OCI-LY7 (cell line): ENCODE data around the gene OR8B2.

Experiments
- EZH2phosphoT487 ChIP-seq: fragments of 200-600 bp; sonication (generic); IDR thresholded peaks from 2 replicates; pipeline ENCODE4 v1.6.1; 2018; ENCODE audit warnings: low read depth, borderline replicate concordance, mild to moderate bottlenecking, mixed run types, antibody characterized with exemption, low read length, moderate library complexity, mixed read lengths
- TF ChIP-seq, protein P1 (sequence below): fragments of 200-600 bp; sonication (generic); conservative IDR thresholded peaks from 2 replicates; pipeline ENCODE4 v1.5.1; 2014; ENCODE audit warnings: mild to moderate bottlenecking, antibody characterized with exemption, low read length, moderate library complexity, mixed read lengths

DNA sequence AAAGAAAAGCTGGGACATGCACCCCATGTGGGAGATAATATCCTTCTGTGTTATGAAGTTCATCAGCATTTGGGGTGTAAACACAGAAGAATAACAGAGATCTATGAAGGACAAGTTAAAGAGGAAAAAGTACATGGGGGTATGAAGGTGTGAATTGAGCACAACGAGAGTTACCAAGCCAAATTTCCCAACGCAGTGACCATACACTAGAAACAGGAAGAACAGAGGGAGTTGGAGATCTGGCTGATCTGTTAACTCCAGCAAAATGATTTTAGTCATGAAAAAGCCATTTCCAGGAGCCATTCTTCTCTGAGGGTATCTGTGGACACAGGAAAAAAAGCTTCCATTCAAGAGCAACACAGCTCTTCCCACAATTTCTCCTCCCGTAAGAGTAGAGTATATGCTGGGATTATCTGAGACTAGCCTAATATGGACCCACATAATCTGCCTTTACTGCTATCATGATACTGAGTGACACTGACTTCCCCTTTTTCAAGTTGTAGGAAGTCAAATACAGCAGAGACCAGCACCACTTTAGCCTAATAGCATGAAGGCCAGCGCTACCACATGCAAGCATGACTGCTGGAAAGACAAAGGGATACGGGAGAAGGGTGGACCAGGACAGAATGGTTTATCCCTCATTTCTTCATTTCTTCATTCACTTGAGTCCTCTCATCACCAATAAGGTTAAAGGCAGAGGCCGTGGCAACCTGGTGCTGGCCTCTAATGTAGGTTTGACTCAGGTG is 44.7 kb downstream of the OR8B2 start:
- TF ChIP-seq, protein P1, sequence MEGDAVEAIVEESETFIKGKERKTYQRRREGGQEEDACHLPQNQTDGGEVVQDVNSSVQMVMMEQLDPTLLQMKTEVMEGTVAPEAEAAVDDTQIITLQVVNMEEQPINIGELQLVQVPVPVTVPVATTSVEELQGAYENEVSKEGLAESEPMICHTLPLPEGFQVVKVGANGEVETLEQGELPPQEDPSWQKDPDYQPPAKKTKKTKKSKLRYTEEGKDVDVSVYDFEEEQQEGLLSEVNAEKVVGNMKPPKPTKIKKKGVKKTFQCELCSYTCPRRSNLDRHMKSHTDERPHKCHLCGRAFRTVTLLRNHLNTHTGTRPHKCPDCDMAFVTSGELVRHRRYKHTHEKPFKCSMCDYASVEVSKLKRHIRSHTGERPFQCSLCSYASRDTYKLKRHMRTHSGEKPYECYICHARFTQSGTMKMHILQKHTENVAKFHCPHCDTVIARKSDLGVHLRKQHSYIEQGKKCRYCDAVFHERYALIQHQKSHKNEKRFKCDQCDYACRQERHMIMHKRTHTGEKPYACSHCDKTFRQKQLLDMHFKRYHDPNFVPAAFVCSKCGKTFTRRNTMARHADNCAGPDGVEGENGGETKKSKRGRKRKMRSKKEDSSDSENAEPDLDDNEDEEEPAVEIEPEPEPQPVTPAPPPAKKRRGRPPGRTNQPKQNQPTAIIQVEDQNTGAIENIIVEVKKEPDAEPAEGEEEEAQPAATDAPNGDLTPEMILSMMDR, result no peak
- no peak for TF ChIP-seq EZH2phosphoT487
